SK-N-SH (cell line): Measurements from ENCODE around the gene PTGIS.

Experiments
- GABPA ChIP-seq: IDR thresholded peaks from 2 replicates; pipeline ENCODE4 v1.4.0; 2012; ENCODE audit warnings: low read depth, mild to moderate bottlenecking
- GATA2 ChIP-seq: sonication (generic); formaldehyde crosslinking; IDR thresholded peaks from 2 replicates; pipeline ENCODE4 v1.5.0; 2020; ENCODE audit warnings: mild to moderate bottlenecking, missing genetic modification reagents
- TF ChIP-seq, protein P1 (sequence below): fragments of 150-350 bp; IDR thresholded peaks from 2 replicates; pipeline ENCODE4 v1.6.1; 2017; ENCODE audit warnings: antibody characterized with exemption, low read length, low read depth, borderline replicate concordance
- TF ChIP-seq, protein P2 (sequence below): fragments of 200-600 bp; sonication (generic); IDR thresholded peaks from 2 replicates; pipeline ENCODE4 v1.6.1; 2017; ENCODE audit warnings: antibody characterized with exemption, mild to moderate bottlenecking, moderate library complexity

DNA sequence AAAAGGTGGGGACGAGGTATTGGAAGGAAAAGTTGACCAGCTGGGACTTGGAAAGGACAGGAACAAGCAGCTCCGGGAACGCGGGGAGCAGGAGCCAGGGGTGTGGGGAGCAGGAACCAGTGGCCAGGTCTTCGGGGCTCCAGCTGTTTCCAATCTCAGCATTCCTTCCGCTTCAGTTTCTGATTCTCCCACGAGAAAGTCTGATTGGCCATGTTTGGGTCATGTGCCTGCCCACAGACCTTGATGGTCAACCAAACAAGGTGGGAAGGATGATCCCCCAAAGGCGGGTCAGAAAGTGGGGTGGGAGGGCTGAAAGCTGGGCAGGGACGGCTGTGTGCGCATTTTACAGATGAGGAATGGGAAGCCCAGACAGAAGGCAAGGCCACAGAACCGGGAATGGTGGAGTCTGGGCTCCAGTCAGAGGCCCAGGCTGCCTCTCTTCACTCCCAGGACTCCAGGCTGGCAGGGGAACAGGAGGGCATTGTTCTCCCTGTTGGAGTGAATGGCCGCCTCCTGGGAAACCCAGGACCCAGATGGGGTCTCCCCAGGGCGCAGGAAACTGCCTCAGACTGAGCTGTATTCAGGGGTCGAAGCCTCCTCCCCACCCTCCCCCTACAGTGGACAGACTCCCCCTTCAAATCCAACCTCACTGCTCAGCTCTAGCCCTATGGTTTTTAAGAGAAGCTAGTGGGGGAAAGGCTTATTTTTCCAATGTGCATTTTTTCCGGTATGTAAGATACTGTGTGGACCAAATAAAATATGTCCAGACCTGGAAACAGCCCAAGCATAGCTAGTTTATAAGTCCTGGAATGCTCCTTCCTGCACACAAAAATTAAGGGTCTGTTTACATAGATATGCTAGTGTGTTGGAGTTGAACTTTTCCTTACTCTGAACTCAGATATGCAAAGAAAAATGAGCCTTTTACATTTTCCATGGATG lies 12.2 kb upstream of the PTGIS start:
- TF ChIP-seq, protein P1, sequence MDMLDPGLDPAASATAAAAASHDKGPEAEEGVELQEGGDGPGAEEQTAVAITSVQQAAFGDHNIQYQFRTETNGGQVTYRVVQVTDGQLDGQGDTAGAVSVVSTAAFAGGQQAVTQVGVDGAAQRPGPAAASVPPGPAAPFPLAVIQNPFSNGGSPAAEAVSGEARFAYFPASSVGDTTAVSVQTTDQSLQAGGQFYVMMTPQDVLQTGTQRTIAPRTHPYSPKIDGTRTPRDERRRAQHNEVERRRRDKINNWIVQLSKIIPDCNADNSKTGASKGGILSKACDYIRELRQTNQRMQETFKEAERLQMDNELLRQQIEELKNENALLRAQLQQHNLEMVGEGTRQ, result no peak
- TF ChIP-seq, protein P2, sequence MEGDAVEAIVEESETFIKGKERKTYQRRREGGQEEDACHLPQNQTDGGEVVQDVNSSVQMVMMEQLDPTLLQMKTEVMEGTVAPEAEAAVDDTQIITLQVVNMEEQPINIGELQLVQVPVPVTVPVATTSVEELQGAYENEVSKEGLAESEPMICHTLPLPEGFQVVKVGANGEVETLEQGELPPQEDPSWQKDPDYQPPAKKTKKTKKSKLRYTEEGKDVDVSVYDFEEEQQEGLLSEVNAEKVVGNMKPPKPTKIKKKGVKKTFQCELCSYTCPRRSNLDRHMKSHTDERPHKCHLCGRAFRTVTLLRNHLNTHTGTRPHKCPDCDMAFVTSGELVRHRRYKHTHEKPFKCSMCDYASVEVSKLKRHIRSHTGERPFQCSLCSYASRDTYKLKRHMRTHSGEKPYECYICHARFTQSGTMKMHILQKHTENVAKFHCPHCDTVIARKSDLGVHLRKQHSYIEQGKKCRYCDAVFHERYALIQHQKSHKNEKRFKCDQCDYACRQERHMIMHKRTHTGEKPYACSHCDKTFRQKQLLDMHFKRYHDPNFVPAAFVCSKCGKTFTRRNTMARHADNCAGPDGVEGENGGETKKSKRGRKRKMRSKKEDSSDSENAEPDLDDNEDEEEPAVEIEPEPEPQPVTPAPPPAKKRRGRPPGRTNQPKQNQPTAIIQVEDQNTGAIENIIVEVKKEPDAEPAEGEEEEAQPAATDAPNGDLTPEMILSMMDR, result no peak
- no peak for TF ChIP-seq GABPA
- TF ChIP-seq GATA2, result no peak
